GM23338 (cell line): ENCODE results near the gene PSMB2. TPM values are rescaled to one million over a fixed set of nuclear protein-coding genes. Genes with fewer than 3 reads are reported as not detected.

Source experiments
- ATAC-seq: fragments of 200-7000 bp; cut with Tn5 transposase; 3 replicates; pipeline ENCODE4 v1.9.1; 2020
- DNase-seq: peaks from one replicate; pipeline ENCODE4 v3.0.0-alpha.2; 2015; ENCODE audit warnings: low spot score
- H2AFZ ChIP-seq: fragments of 200-600 bp; sonication (generic); 2 replicates; pipeline ENCODE4 v1.8.0; 2016; ENCODE audit warnings: antibody characterized with exemption, mild to moderate bottlenecking, moderate library complexity
- H3F3A ChIP-seq: fragments of 200-600 bp; sonication (generic); replicated peaks from 2 replicates; pipeline ENCODE4 v1.8.0; 2017; ENCODE audit warnings: antibody characterized with exemption, mixed run types, low read depth
- H3K27ac ChIP-seq: fragments of 200-600 bp; sonication (generic); 2 replicates; pipeline ENCODE4 v1.6.1; 2016; ENCODE audit warnings: low read depth
- H3K27me3 ChIP-seq: fragments of 200-600 bp; sonication (generic); 2 replicates; pipeline ENCODE4 v1.8.0; 2016; ENCODE audit warnings: mild to moderate bottlenecking, mixed run types, moderate library complexity; ENCODE audit not compliant: insufficient read depth
- H3K36me3 ChIP-seq: fragments of 200-600 bp; sonication (generic); 2 replicates; pipeline ENCODE4 v1.8.0; 2016; ENCODE audit warnings: mild to moderate bottlenecking; ENCODE audit not compliant: insufficient read depth
- H3K4me1 ChIP-seq: fragments of 200-600 bp; sonication (generic); 2 replicates; pipeline ENCODE4 v1.8.0; 2016; ENCODE audit warnings: mild to moderate bottlenecking, moderate library complexity; ENCODE audit not compliant: insufficient read depth
- H3K4me2 ChIP-seq: fragments of 200-600 bp; sonication (generic); 2 replicates; pipeline ENCODE4 v1.7.1; 2017; ENCODE audit warnings: mixed run types
- H3K4me3 ChIP-seq: fragments of 200-600 bp; sonication (generic); 2 replicates; pipeline ENCODE4 v1.6.1; 2016; ENCODE audit warnings: mixed run types
- H3K79me2 ChIP-seq: fragments of 200-600 bp; sonication (generic); replicated peaks from 2 replicates; pipeline ENCODE4 v1.8.0; 2017; ENCODE audit warnings: mild to moderate bottlenecking; ENCODE audit not compliant: insufficient read depth
- H3K9me2 ChIP-seq: fragments of 200-600 bp; sonication (generic); 2 replicates; pipeline ENCODE4 v1.8.0; 2017; ENCODE audit not compliant: insufficient read depth
- H4K20me1 ChIP-seq: fragments of 200-600 bp; sonication (generic); replicated peaks from 2 replicates; pipeline ENCODE4 v1.8.0; 2017; ENCODE audit warnings: mild to moderate bottlenecking; ENCODE audit not compliant: insufficient read depth
- H3K27ac Mint-ChIP-seq: 2 replicates; pipeline ENCODE4 v1.8.0; 2020; ENCODE audit warnings: inconsistent platforms, mild to moderate bottlenecking, moderate library complexity, mixed read lengths
- H3K27me3 Mint-ChIP-seq: 3 replicates; pipeline ENCODE4 v1.8.0; 2022; ENCODE audit warnings: low read depth, mild to moderate bottlenecking, moderate library complexity, mixed read lengths, inconsistent platforms; ENCODE audit not compliant: insufficient read depth, poor library complexity
- H3K36me3 Mint-ChIP-seq: 3 replicates; pipeline ENCODE4 v1.8.0; 2021; ENCODE audit warnings: low read depth, mild to moderate bottlenecking, inconsistent platforms, moderate library complexity, mixed read lengths
- H3K4me1 Mint-ChIP-seq: 3 replicates; pipeline ENCODE4 v1.8.0; 2020; ENCODE audit warnings: mild to moderate bottlenecking, inconsistent platforms, mixed read lengths
- H3K4me3 Mint-ChIP-seq: 3 replicates; pipeline ENCODE4 v1.8.0; 2021; ENCODE audit warnings: moderate library complexity, mild to moderate bottlenecking, inconsistent platforms, mixed read lengths
- H3K9me3 Mint-ChIP-seq: 3 replicates; pipeline ENCODE4 v1.8.0; 2020; ENCODE audit warnings: moderate library complexity, mild to moderate bottlenecking, inconsistent platforms, mixed read lengths
- CREB1 ChIP-seq: fragments of 250-450 bp; sonication (Bioruptor Pico); IDR thresholded peaks from 2 replicates; pipeline ENCODE4 v1.5.0; 2020; ENCODE audit warnings: low read depth, mild to moderate bottlenecking, moderate library complexity
- CTCF ChIP-seq, 2 experiments: fragments of 200-600 bp in 1 of 2; sonication (generic) in 1 of 2; conservative IDR thresholded peaks; 2 replicates each; pipeline versions ENCODE4 v1.5.1 to v1.6.1; 2016 to 2017; ENCODE audit warnings: antibody characterized with exemption in 2 of 2, low read depth in 2 of 2, mild to moderate bottlenecking in 2 of 2, moderate library complexity in 1 of 2
- EZH2 ChIP-seq: fragments of 200-600 bp; sonication (generic); IDR thresholded peaks from one replicate; pipeline ENCODE4 v1.8.0; 2017; ENCODE audit warnings: antibody characterized with exemption, mild to moderate bottlenecking, low read depth; ENCODE audit not compliant: unreplicated experiment
- EZH2phosphoT487 ChIP-seq: fragments of 200-600 bp; sonication (generic); IDR thresholded peaks from one replicate; pipeline ENCODE4 v1.8.1; 2018; ENCODE audit warnings: antibody characterized with exemption; ENCODE audit not compliant: unreplicated experiment
- JUNB ChIP-seq: IDR thresholded peaks from one replicate; pipeline ENCODE4 v1.6.1; 2016; ENCODE audit warnings: antibody characterized with exemption; ENCODE audit not compliant: unreplicated experiment
- NANOG ChIP-seq: IDR thresholded peaks from 2 replicates; pipeline ENCODE4 v1.6.1; 2016; ENCODE audit warnings: antibody characterized with exemption, borderline replicate concordance
- POLR2AphosphoS5 ChIP-seq: IDR thresholded peaks from 2 replicates; pipeline ENCODE4 v1.6.1; 2016; ENCODE audit warnings: antibody characterized with exemption, low read depth
- STAT1 ChIP-seq: IDR thresholded peaks from one replicate; pipeline ENCODE4 v1.6.1; 2016; ENCODE audit warnings: antibody characterized with exemption; ENCODE audit not compliant: unreplicated experiment
- ZNF114 ChIP-seq: fragments of 250-450 bp; sonication (Bioruptor Pico); IDR thresholded peaks from 2 replicates; pipeline ENCODE4 v1.5.0; 2020; ENCODE audit warnings: mild to moderate bottlenecking, moderate library complexity
- ZNF331 ChIP-seq: fragments of 250-450 bp; sonication (Bioruptor Pico); IDR thresholded peaks from 2 replicates; pipeline ENCODE4 v1.5.0; 2020; ENCODE audit warnings: low read depth, mild to moderate bottlenecking, moderate library complexity
- polyA plus RNA-seq: library from polyadenylated mRNA; unstranded; fragments of >200 nt; fragmentation: Nextera tagmentation; extraction: Ambion mirVana; gene quantifications from 2 replicates; pipeline ENCODE4 v1.2.1, GENCODE V29; 2016
- total RNA-seq: library from RNA; depleted of rRNA; stranded (reverse); fragments of >200 nt; shearing (Covaris generic); gene quantifications from 2 replicates; pipeline ENCODE4 v1.2.3, GENCODE V29; 2014
- TF ChIP-seq, protein P1 (sequence below): IDR thresholded peaks from 2 replicates; pipeline ENCODE4 v1.6.1; 2016; ENCODE audit warnings: antibody characterized with exemption
- TF ChIP-seq, protein P2 (sequence below): IDR thresholded peaks from one replicate; pipeline ENCODE4 v1.6.1; 2018; ENCODE audit warnings: antibody characterized with exemption; ENCODE audit not compliant: unreplicated experiment
- TF ChIP-seq, protein P3 (sequence below): fragments of 250-450 bp; sonication (Bioruptor Pico); IDR thresholded peaks from 2 replicates; pipeline ENCODE4 v1.5.0; 2020; ENCODE audit warnings: mild to moderate bottlenecking, moderate library complexity

Gene PSMB2
- total and polyA plus RNA-seq, 2 experiments from 2014 or later = 68.2 to 147 TPM

GRCh38 chr1:35592991-35593769 lies 48.1 kb downstream of the PSMB2 start:
- no peaks in the 10 kb centered on the region for H3K27me3 ChIP-seq
- H4K20me1 ChIP-seq = no peaks in the 10 kb centered on the region; the same call in 1 of the 2 replicates
- Mint-ChIP-seq H3K4me3 (no peak overlapping the region), H3K27ac (no peak overlapping the region), H3K36me3 (no peaks in the 10 kb centered on the region), H3K27me3 (peaks cover 3% of the 10 kb centered on the region), H3K9me3 (0 out of 3 replicates have a peak, but pooled peaks cover 2% of the 10 kb centered on the region), H3K4me1 (peaks cover 5% of the 10 kb centered on the region; the same call in 2 of the 3 replicates)
- H3K4me1 ChIP-seq = no peaks in the 10 kb centered on the region
- no peak for TF ChIP-seq JUNB
- TF ChIP-seq EZH2 = no peak
- TF ChIP-seq, protein P1, sequence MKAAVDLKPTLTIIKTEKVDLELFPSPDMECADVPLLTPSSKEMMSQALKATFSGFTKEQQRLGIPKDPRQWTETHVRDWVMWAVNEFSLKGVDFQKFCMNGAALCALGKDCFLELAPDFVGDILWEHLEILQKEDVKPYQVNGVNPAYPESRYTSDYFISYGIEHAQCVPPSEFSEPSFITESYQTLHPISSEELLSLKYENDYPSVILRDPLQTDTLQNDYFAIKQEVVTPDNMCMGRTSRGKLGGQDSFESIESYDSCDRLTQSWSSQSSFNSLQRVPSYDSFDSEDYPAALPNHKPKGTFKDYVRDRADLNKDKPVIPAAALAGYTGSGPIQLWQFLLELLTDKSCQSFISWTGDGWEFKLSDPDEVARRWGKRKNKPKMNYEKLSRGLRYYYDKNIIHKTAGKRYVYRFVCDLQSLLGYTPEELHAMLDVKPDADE = no peak
- TF ChIP-seq POLR2AphosphoS5 = no peak
- no peak for TF ChIP-seq CTCF (conservative IDR thresholded peaks at IDR 0.05; ENCODE audit: low read depth in 2 of 2)
- no peak for TF ChIP-seq EZH2phosphoT487
- TF ChIP-seq STAT1 = no peak
- TF ChIP-seq, protein P2, sequence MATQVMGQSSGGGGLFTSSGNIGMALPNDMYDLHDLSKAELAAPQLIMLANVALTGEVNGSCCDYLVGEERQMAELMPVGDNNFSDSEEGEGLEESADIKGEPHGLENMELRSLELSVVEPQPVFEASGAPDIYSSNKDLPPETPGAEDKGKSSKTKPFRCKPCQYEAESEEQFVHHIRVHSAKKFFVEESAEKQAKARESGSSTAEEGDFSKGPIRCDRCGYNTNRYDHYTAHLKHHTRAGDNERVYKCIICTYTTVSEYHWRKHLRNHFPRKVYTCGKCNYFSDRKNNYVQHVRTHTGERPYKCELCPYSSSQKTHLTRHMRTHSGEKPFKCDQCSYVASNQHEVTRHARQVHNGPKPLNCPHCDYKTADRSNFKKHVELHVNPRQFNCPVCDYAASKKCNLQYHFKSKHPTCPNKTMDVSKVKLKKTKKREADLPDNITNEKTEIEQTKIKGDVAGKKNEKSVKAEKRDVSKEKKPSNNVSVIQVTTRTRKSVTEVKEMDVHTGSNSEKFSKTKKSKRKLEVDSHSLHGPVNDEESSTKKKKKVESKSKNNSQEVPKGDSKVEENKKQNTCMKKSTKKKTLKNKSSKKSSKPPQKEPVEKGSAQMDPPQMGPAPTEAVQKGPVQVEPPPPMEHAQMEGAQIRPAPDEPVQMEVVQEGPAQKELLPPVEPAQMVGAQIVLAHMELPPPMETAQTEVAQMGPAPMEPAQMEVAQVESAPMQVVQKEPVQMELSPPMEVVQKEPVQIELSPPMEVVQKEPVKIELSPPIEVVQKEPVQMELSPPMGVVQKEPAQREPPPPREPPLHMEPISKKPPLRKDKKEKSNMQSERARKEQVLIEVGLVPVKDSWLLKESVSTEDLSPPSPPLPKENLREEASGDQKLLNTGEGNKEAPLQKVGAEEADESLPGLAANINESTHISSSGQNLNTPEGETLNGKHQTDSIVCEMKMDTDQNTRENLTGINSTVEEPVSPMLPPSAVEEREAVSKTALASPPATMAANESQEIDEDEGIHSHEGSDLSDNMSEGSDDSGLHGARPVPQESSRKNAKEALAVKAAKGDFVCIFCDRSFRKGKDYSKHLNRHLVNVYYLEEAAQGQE = no peak
- TF ChIP-seq ZNF114 = no peak
- no peak for TF ChIP-seq CREB1
- TF ChIP-seq, protein P3, sequence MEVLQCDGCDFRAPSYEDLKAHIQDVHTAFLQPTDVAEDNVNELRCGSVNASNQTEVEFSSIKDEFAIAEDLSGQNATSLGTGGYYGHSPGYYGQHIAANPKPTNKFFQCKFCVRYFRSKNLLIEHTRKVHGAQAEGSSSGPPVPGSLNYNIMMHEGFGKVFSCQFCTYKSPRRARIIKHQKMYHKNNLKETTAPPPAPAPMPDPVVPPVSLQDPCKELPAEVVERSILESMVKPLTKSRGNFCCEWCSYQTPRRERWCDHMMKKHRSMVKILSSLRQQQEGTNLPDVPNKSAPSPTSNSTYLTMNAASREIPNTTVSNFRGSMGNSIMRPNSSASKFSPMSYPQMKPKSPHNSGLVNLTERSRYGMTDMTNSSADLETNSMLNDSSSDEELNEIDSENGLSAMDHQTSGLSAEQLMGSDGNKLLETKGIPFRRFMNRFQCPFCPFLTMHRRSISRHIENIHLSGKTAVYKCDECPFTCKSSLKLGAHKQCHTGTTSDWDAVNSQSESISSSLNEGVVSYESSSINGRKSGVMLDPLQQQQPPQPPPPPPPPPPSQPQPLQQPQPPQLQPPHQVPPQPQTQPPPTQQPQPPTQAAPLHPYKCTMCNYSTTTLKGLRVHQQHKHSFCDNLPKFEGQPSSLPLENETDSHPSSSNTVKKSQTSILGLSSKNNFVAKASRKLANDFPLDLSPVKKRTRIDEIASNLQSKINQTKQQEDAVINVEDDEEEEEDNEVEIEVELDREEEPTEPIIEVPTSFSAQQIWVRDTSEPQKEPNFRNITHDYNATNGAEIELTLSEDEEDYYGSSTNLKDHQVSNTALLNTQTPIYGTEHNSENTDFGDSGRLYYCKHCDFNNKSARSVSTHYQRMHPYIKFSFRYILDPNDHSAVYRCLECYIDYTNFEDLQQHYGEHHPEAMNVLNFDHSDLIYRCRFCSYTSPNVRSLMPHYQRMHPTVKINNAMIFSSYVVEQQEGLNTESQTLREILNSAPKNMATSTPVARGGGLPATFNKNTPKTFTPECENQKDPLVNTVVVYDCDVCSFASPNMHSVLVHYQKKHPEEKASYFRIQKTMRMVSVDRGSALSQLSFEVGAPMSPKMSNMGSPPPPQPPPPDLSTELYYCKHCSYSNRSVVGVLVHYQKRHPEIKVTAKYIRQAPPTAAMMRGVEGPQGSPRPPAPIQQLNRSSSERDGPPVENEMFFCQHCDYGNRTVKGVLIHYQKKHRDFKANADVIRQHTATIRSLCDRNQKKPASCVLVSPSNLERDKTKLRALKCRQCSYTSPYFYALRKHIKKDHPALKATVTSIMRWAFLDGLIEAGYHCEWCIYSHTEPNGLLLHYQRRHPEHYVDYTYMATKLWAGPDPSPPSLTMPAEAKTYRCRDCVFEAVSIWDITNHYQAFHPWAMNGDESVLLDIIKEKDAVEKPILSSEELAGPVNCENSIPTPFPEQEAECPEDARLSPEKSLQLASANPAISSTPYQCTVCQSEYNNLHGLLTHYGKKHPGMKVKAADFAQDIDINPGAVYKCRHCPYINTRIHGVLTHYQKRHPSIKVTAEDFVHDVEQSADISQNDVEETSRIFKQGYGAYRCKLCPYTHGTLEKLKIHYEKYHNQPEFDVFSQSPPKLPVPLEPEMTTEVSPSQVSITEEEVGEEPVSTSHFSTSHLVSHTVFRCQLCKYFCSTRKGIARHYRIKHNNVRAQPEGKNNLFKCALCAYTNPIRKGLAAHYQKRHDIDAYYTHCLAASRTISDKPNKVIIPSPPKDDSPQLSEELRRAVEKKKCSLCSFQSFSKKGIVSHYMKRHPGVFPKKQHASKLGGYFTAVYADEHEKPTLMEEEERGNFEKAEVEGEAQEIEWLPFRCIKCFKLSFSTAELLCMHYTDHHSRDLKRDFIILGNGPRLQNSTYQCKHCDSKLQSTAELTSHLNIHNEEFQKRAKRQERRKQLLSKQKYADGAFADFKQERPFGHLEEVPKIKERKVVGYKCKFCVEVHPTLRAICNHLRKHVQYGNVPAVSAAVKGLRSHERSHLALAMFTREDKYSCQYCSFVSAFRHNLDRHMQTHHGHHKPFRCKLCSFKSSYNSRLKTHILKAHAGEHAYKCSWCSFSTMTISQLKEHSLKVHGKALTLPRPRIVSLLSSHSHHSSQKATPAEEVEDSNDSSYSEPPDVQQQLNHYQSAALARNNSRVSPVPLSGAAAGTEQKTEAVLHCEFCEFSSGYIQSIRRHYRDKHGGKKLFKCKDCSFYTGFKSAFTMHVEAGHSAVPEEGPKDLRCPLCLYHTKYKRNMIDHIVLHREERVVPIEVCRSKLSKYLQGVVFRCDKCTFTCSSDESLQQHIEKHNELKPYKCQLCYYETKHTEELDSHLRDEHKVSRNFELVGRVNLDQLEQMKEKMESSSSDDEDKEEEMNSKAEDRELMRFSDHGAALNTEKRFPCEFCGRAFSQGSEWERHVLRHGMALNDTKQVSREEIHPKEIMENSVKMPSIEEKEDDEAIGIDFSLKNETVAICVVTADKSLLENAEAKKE (CRISPR knock-in tag) = no peak
- TF ChIP-seq ZNF331 = no peak
- no peak for TF ChIP-seq NANOG
- H3K79me2 ChIP-seq = no peaks in the 10 kb centered on the region
- H3K4me2 ChIP-seq = no peak overlapping the region
- no peak overlapping the region for H2AFZ ChIP-seq
- DNase-seq (no peak), ATAC-seq (no peak)
- no peak overlapping the region for H3K4me3 ChIP-seq
- H3K36me3 ChIP-seq = no peaks in the 10 kb centered on the region
- H3K9me2 ChIP-seq = no peaks in the 10 kb centered on the region
- no peak overlapping the region for H3K27ac ChIP-seq
- H3F3A ChIP-seq = no peaks in the 10 kb centered on the region
